Raji (cell line): Measurements from ENCODE around the gene SH2D6.

Experiments
- POLR2A ChIP-seq: IDR thresholded peaks from 2 replicates; pipeline ENCODE4 v1.6.1; 2011; ENCODE audit warnings: low read depth, low read length, control low read depth; ENCODE audit not compliant: insufficient read depth

The SH2D6 gene

DNA sequence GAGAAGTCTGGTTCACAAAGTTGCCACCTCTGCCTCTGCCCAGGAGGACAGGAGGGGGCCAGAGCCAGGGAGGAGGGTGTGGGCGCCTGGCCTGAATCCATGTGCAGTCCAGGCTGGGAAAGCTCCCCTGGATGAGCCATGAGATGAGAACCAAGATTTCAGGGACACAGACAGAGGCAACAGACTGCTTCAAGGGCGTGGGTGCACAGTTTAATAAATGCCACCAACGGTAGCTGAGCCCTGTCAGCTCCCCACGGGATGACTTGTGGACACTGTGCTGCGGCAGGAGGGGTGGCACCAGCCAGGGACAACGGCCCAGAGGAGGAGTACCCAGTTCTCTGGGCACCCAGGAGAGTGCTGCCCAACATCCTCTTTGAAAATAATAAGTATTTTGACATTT, 23.5 kb upstream of the SH2D6 start:
- TF ChIP-seq POLR2A: no peak

DNA sequence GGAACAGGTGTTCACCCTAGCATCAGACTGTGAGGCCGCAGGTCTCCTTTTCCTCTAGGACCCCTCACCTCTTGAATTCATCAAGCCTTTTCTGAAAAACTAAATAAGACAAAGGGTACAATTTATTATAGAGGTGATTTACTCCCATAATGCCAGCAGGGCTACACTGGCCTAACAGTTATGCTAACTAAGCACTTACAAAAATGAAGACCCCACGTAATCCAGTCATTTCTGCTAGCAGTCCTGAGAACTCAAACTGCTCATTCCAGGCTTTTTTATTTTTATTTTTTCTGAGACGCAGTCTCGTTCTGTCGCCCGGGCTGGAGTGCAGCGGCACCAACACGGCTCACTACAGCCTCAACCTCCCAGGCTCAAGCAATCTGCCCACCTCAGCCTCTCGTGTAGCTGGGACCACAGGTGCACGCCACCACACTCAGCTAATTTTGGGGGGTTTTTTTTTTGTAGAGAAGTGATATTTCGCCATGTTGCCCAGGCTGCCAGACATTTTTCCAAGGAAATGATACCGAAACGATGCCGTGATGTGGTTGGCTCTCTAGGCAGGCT, 22.5 kb upstream of the SH2D6 start:
- TF ChIP-seq POLR2A: no peak

DNA sequence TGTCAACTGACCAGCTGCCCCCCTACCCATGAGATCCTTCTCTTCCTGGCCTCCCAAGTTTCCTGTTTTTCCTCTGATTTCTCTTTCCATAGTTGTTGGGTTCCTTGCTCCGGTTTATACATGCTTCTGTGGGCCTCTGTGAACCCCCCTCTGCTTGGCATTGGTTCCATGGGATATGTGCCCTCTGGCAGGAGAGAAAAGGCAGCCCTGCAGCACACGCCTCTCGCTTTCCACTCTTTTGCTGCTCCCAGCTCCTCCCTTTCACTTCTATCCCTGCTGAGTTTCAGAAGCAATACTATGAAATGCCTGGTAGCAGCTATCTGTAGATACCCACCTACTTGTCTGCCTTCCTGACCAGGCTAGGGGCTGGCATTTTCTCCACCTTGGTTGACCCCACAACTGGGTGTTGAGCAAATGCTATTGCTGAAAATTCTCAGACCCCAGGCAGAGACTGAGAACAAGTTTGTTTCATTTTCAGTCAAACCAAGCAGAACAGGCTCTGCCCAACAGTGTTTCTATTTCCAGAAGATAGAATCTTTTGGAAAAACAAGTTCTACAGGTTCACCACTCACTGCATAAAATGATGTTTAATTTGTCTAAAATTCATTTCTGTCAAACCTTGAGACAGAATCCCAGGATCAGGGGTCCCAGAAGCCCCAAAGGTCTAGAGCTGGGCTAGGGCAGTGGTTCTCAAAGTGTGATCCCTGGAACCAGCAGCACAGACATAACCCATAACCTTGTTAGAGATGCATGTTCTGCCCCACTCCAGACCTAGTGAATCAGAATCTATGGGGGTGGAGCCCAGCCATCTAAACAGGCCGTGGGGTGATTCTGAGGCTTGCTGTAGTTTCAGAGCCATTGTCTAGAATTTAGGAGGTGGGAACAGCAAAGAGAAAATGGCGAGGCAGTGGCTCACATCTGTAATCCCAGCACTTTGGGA, 21.7 kb upstream of the SH2D6 start:
- TF ChIP-seq POLR2A: no peak

DNA sequence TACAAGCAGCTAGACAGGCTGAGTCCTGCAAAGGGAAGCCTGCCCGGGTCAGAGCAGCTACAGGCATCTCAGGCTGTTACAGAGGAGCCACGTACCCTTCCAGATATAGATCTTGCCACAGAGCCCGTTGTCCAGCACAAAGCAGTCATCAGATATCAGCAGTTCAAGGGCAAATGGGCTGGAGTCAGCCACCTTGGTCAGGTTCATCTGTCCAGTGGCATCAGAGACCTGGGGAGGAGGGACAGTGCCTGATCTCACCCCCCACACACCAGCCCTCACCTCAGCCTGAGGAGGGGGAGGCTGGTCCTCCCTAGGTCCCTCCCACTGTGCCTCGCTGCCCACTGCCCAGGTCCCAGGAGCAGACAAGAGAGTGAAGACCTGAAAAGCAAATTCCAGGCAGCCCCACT, 20.6 kb upstream of the SH2D6 start:
- no peak for TF ChIP-seq POLR2A

DNA sequence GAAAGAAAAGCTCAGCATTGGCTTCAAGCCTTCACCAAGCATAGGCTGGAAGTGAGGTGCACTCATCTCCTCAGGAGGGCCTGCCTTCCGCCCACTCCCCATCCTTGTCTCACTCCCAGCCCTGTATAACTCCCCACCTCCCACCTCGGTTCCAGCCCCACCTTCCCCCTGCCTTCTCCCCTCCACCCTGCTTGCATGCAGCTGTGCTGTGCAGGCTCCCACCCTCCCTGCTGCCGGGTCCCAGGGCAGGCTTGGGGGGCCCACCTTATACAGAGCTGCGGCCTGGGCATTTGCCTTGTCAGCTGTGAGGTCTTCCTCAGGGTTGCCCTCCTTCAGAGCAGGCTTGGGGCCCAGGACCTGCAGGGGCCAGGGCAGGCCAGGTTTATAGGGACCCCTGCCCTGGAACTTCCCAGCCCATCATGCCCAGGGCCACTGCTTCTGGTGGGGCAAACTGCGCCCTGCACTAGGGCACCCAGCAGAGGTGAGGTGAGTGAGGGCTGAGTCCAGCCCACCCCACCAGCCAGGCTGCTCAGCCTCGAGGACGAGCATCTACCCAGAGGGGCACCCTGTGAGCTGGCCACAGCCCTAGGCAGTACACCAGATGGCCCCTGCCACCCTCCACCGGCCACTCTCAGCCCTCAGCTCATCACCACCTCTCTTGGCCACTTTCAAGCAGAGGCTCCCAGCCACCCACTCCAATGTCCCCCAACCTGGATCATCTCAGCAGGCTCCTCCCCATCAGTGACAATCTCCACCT, 19.9 kb upstream of the SH2D6 start:
- no peak for TF ChIP-seq POLR2A

DNA sequence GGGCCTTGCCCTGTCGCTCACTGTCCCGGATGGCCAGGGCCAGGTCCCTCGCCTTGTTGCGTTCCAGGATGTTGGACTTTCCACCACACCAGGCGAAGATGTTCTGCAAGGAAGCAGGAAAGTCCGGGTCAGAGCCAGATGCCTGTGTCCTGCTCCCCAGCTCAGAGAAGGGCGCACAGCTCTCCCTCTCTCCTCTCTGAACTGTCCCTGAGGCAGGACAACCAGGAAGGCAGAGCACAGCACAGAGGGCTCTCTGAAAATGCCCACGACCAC, 19.4 kb upstream of the SH2D6 start:
- no peak for TF ChIP-seq POLR2A

DNA sequence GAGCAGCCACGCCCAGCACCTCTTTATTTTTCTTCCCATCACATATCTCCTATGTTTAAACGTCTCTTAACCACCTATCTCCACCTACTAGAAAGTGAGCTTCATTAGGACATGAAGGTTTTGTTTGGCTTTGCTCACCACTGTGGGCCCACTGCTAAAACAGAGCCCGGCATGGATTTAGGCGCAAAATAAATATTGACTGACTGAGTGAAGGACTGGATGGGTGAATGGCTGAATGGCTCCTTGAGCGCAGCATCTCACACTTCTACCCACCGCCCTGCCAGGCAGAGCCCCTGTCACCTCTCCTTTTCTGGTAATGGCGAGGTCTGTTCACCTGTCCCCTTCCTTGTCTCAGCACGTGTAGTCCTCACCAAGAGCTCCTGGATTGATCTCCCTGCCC, 18.5 kb upstream of the SH2D6 start:
- no peak for TF ChIP-seq POLR2A

DNA sequence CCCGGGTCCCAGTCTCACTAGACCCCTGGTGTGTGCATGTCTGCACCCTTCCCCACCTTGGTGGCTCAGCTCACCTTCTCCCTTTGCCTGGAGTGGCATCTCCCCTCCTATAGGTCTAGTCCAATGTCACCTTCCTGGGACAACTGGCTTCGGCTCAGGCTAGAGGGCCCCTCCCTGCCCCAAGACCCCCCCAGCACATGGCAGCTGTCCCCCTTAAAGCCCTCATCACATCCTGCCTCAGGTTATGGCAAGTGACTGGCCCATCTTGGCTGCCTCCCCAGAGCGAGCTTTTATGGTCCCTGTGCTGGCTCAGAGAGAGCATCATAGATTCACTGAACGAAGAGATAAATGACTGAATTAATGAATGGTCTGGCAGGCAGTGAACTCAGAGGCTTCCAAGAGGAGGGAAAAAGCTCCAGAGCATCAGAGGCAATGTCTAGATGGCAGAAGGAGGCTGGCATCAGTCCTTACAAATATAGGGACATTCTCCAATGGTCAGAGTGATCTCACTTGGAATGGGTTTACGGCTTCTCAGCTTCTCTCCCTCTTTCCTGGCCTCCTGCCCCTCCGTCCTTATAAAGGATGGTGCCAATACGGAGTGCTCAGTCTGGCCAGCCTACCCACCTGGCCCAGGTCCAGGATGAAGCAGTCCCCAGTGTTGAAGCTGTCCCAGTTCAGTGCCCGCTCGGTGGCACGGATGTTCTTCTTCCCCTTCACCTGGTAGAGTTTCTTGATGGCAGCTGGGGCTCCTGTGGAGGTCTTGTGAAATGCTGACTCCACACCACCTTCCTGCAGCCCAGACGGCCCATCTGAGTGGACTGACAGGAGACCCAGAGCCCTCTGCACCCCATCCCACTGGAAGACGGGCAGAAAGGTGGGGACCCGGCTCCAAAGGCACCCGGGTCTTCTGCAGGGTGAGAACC, 17.7 kb upstream of the SH2D6 start:
- no peak for TF ChIP-seq POLR2A

DNA sequence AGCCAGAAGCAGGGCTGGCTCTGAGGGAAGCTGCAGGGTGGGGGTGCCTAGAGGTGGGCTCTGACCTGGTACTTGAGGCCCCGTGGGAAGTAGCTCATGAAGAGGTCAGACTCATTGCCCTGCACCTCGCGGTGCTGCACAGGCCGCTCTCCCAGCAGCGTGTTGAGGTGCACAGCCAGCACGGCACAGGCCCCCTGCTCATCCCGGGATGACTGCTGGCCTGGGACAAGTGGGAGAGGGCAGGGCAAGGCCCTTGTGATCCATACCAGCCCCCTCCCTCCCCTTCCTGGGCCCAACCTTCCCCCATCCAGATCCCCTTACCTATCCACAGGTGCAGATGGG, 17.1 kb upstream of the SH2D6 start:
- no peak for TF ChIP-seq POLR2A

DNA sequence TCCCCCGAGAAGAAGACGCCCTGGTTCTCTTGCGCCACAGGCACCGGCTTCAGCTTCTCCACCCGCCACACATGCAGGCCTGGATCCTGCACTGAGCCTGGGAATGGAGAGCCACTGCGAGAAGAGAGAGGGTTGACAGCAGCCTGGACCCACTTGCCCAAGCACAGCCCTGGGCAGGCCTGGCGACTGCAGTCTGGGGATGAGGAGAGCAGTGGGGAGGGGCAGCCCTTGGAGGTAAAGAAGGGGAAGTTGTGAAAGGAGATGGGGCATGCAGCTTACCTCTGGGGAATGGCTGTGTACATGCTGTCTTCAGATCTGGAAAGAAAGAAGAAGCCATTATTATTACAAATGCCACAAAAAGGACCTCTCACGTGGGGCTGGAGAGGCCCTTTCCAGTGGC, 16.7 kb upstream of the SH2D6 start:
- TF ChIP-seq POLR2A: no peak

DNA sequence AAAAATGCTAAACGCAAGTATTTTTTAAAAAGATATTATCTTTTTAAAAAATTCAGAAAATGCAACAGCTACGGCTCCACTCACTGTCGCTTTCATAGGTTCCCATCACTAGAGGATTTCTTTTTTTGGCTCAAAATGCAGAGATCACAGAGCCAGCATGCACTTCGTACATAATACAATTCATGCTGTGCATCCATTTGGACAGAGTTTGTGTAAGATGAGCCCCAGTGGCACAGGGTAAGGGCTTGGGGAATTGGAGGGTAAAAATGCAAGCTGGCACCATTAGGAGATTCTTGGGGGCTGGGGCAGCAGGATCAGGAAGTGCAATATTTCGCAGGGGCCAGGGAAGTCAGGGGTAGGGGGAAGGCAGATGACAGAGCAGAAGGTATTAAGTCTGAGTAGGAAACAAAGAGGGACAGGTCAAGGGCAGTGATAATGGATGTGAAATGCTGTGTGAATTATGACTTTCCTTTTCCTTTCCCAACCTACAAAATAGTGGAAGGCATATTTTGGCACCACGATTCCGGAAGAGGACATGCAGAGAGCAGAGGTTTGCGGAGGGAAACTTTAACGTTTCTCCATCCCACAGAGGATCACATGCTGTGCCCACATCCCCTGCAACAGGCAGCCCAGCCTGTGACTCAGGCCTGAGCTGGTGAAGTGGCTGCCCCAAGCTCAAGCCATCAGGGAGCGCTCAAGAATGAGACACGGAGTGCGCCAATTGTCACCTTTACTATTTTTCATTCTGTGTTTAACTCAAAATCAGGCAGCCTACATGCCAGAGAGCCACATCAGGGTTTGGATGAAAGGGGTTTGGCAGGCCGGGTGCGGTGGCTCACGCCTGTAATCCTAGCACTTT, 13.1 kb upstream of the SH2D6 start:
- TF ChIP-seq POLR2A: no peak

DNA sequence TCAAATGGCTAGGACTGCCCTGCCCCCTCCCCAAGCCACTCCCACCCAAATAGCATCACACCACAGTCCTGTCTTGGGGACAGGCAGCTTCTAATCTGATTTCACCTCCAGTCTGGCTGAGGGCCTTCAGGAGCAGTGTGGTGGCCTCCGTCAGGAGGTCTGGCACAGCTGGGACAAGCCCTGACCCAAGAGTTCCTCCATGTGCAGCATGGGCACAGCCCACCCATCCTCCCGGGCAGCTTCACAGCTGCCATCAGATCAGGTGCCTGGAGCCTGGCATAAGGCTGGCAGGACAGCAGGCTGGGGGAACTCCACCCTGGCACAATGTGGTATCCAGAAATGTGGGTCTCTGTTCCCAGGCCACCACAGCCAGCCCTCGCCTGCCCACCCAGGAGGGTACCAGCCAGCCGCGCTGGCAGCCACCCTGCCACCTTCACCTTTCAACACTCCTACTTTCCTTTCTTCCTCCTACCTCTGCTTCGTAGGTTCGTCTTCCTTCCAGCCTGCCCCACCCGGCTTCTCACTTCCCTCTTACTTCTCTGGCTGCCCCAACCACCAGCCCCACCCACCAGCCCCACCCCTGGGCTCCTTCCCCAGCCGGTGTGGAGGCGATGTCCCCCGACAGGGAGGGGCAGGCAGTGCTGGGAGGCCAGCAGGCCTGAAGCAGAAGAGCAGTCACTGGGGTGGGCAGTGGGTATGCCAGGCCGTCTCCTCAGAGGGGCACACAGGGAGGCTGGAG, 8.5 kb upstream of the SH2D6 start, which contains the start of gene CAPG:
CAPG (minus strand) TSS at position 522 of the 739 bp plus-strand sequence. CDS start 8,221 bp downstream, outside the sequence.
- peak; percentile 44; the same call in 1 of the 2 replicates for TF ChIP-seq POLR2A

DNA sequence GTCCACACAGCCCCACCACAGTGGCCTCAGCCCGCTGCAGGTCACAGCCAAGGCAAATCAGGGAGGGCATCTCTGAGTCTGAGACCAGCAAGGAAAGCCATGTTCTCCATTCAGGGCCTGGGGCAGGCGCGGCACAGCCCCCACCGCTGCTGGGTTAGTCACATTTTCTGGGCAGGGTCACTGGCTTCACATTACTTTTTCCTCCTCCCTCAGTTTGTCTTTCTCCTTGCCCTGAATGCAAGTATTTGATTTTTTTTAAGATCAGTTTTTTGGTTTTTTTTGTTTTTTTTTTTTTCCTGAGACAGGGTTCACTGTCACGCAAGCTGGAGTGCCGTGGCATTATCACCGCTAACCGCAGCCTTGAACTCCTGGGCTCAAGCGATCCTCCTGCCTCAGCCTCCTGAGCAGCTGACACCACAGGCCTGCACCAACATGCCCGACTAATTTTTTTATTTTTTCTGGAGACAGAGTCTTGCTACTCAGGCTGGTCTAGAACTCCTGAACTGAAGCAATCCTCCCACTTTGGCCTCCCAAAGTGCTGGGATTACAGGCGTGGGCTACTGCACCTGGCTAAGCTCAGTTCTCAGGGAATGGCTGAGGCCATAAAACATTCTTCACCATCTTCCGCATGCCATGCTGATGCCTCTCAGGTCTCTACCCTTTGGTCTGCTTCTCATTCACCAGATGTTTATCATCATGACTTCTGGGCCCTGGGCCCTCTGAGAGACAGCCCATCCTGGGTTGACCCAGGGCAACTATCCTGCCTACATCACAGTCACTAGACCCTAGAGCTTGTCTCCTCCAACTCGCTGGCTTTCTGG, 7.7 kb upstream of the SH2D6 start:
- TF ChIP-seq POLR2A: no peak

DNA sequence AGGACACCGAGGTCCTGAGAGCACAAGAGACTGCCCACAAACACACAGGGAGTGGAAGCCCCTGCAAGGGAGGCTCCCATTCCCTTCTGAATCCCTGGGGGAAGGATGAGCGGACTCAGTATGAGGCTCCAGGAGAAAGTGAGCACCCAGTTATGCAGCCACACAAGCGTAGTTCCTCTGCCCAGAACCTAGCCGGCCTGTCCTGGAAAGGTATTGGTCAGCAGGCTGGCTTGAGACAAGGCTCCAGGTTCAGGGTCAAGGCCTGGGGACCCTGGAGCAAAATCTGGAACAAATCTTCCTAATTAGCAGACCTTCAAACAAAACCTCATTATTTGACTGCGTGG, 7.1 kb upstream of the SH2D6 start:
- TF ChIP-seq POLR2A: no peak
